Daoy (cell line): Measurements from ENCODE around the gene PEX5. TPM values are rescaled to one million over a fixed set of nuclear protein-coding genes. Genes with fewer than 3 reads are reported as not detected.
"Not testable (repeated sequence)": the region's sequence is repeated elsewhere in the genome, so short reads cannot be mapped to it uniquely, and the experiment has no call there.

Experiments
- DNase-seq: peaks from one replicate; pipeline ENCODE4 v3.0.0-alpha.2; 2015; ENCODE audit warnings: low read depth
- total RNA-seq: library from RNA; depleted of rRNA; stranded (reverse); fragments of >200 nt; shearing (Covaris generic); gene quantifications from 2 replicates; pipeline ENCODE4 v1.2.3, GENCODE V29; 2014; rRNA removed

Gene PEX5
- total RNA-seq, 1 experiment from 2014 or later = 23.2 TPM

GRCh38 chr12:7213745-7214144 lies 24.3 kb downstream of the PEX5 start:
- DNase-seq = not testable (repeated sequence)

- no peak for DNase-seq
Observed at GRCh38 chr12:7217475-7218069, 28.1 kb downstream of the PEX5 start.

- peak; percentile 64 for DNase-seq
Observed at GRCh38 chr12:7219599-7220243, 30.2 kb downstream of the PEX5 start.

DNA sequence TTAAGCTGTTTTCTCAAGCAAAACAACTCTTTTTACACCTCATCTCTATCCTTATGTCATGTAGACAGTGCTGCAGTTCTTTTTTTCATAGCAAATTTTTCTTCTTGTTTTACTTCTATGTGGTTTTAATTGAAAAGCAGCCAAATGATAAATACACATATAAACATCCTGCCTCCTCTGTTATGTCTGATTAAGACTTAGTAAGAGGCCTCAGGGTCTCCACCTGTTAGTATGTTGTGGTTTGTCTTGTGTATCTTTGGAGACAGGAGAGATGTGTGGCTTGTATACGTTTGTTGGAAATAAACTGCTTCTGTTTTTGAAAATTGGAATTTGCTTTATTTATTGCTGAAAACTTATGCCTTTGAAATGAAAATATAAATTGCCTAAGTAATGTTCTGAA lies 32.0 kb downstream of the PEX5 start:
- no peak for DNase-seq

DNA sequence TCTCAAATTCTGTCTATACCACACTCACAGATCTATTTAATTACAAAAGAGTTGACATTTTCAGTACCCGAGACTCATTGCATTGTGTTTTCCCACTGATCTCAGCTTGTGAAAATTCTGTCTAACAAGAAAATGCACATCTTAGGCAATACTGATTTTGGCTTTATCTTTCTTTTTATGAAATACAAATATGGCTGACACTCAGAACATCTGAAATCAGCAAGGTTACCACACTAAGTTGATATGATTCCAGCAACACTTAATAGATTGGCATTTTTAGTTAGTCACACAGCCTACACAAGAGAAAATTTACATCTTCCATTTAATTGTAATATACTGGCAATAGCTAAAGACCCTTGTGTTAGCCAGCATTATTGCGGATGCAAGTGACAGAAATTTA lies 40.3 kb downstream of the PEX5 start:
- no peak for DNase-seq

DNA sequence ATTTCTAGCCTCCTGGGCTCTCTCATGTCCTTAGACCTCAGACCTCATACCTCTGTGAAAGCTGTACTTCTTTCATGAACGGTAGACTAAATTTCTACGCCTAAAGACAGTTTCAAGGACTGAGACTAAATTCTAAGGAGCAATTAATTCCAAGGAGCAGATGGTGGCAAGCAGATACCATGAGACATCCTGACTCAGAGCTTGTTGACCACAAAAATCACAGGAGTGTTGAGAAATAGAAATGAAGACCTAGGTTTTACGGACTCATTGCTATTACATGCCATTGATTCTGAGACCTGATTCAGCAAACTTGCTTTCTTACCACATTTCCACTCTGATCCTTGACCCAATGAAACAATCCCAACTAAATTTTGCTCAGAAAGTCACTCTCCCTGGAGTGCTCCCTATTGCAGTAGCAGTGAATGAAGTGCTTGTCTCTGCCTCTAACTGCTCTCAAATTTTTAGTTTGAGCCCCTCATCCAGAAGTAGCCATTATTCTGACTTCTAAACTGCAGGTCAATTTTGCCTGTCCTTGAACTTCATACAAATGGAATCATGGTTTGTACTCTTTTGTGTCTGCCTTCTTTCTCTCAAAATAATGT lies 52.0 kb downstream of the PEX5 start:
- peak; percentile 18 for DNase-seq

- DNase-seq = no peak
Observed at GRCh38 chr12:7242176-7243101, 53.0 kb downstream of the PEX5 start.

DNA sequence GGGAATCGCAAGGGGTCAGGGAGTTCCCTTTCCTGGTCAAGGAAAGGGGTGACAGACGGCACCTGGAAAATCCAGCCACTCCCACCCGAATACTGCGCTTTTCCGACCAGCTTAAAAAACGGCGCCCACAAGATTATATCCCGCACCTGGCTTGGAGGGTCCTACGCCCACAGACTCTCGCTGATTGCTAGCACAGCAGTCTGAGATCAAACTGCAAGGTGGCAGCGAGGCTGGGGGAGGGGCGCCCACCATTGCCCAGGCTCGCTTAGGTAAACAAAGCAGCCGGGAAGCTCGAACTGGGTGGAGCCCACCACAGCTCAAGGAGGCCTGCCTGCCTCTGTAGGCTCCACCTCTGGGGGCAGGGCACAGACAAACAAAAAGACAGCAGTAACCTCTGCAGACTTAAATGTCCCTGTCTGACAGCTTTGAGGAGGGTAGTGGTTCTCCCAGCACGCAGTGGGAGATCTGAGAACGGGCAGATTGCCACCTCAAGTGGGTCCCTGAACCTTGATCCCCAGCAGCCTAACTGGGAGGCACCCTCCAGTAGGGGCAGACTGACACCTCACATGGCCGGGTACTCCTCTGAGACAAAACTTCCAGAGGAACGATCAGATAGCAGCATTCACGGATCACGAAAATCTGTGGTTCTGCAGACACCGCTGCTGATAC lies 62.0 kb downstream of the PEX5 start:
- DNase-seq = not testable (repeated sequence)

DNA sequence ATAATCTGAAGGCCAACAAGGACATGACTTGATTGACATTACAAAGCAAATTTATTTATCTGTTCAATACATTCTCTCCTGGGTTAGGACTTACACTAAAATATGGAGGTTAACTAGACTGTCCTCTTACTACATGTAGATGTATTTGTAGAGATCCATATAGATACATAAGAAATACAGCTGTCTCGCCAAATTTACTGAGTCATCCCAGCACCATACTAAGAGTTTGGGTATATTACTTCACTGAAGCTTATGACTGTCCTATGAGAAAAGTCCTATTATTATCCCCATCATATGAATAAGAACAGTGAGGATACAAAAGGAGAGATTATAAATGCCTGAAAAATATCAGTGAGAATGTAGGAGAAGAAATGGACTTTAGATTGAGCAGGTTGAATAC lies 69.6 kb downstream of the PEX5 start:
- no peak for DNase-seq

Other genes with a start within 250 kb of the PEX5 start
- gene RNU7-1, start 245.9 kb upstream of the PEX5 start, total RNA-seq = not detected in 2 replicates
- gene C12orf57, start 245.7 kb upstream of the PEX5 start, total RNA-seq = 216 and 272 TPM in 2 replicates
- gene PTPN6, start 238.3 kb upstream of the PEX5 start, total RNA-seq = not detected in 2 replicates
- gene PHB2, start 219.0 kb upstream of the PEX5 start, total RNA-seq = 423 and 482 TPM in 2 replicates
- 133 and 151 TPM in 2 replicates for gene EMG1, start 218.8 kb upstream of the PEX5 start, total RNA-seq
- gene LPCAT3, start 171.2 kb upstream of the PEX5 start, total RNA-seq = 9.7 and 13.7 TPM in 2 replicates
- gene C1S, start 129.0 kb upstream of the PEX5 start, total RNA-seq = 5.5 and 5.7 TPM in 2 replicates
- gene C1R, start 97.2 kb upstream of the PEX5 start, total RNA-seq = 2.3 and 2.9 TPM in 2 replicates
- 3.1 and 13.3 TPM in 2 replicates for gene C1RL, start 80.5 kb upstream of the PEX5 start, total RNA-seq
- gene RBP5, start 60.8 kb upstream of the PEX5 start, total RNA-seq = 0.46 TPM in 1 of 2 replicates, not detected in the other
- gene CLSTN3, start 59.3 kb upstream of the PEX5 start, total RNA-seq = 3.7 and 10.6 TPM in 2 replicates
- not detected in 2 replicates for gene ACSM4, start 114.4 kb downstream of the PEX5 start, total RNA-seq